ENCODE data around the gene ZBTB7B. TPM values are rescaled to one million over a fixed set of nuclear protein-coding genes. Genes with fewer than 3 reads are reported as not detected.

The ZBTB7B gene
- total and polyA plus RNA-seq, 9 of the 15 experiments (the other 6 are each of a cell fraction or from before 2014, with no cell fraction given): 0.04 to 46.5 (median 15.2) TPM

DNA sequence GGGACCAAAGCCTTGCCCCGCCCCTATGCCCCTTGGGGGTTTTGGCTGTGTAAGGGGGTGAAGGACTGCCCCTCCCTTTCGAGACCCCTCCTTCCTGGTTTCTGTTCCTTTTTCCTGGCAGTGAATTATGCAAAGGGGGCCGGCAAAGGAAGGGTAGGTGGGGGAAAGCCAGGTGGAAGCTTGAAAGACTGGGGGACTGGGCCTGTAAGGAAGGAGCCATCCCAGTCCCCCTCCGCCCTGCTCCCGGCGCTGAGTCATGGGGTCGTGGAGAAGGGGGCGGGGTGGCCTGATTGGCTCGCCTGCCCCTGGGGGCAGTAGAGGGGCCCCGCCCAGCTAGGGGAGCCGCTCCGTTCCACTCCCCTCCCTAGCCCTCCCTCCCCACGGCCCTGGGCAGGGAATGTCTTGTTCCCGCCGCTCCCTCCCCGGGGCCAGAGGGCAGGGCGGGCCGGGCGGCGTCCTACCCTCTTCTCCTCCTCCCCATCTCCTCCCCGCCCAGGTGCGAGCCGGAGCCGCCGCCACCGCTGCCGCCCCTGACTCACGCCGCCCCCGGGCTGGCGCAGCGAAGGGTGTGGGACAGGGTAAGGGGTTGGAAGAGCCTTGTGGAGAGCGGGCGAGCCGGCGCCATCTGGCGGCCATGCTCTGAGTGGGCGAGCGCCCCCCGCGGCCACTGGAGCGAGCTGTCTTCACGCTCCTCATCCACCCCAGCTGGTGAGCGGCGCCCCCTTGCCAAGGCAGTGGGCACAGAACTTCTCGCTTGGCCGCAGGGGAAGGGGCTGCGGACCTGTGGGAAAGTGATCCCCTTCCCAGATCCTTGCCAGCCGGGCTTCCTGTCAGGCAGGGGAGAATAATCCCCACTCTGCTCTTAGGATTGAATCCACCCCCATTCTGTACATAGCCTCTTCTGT lies 14.7 kb downstream of the ZBTB7B start (continued):
- TF ChIP-seq, protein P1, sequence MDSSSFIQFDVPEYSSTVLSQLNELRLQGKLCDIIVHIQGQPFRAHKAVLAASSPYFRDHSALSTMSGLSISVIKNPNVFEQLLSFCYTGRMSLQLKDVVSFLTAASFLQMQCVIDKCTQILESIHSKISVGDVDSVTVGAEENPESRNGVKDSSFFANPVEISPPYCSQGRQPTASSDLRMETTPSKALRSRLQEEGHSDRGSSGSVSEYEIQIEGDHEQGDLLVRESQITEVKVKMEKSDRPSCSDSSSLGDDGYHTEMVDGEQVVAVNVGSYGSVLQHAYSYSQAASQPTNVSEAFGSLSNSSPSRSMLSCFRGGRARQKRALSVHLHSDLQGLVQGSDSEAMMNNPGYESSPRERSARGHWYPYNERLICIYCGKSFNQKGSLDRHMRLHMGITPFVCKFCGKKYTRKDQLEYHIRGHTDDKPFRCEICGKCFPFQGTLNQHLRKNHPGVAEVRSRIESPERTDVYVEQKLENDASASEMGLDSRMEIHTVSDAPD (CRISPR knock-in tag; IDR thresholded peaks at IDR 0.05): no peak
- no peak for TF ChIP-seq SMAD1 (IDR thresholded peaks at IDR 0.05; ENCODE audit: low read depth, low read length, partially characterized antibody)
- TF ChIP-seq, protein P2, sequence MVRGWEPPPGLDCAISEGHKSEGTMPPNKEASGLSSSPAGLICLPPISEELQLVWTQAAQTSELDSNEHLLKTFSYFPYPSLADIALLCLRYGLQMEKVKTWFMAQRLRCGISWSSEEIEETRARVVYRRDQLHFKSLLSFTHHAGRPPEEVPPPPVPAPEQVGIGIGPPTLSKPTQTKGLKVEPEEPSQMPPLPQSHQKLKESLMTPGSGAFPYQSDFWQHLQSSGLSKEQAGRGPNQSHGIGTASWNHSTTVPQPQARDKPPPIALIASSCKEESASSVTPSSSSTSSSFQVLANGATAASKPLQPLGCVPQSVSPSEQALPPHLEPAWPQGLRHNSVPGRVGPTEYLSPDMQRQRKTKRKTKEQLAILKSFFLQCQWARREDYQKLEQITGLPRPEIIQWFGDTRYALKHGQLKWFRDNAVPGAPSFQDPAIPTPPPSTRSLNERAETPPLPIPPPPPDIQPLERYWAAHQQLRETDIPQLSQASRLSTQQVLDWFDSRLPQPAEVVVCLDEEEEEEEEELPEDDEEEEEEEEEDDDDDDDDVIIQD (CRISPR knock-in tag; IDR thresholded peaks at IDR 0.05): no peak
- TF ChIP-seq, protein P3, sequence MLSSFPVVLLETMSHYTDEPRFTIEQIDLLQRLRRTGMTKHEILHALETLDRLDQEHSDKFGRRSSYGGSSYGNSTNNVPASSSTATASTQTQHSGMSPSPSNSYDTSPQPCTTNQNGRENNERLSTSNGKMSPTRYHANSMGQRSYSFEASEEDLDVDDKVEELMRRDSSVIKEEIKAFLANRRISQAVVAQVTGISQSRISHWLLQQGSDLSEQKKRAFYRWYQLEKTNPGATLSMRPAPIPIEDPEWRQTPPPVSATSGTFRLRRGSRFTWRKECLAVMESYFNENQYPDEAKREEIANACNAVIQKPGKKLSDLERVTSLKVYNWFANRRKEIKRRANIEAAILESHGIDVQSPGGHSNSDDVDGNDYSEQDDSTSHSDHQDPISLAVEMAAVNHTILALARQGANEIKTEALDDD (IDR thresholded peaks at IDR 0.05): no peak
- TF ChIP-seq ZNF324 (CRISPR knock-in tag; IDR thresholded peaks at IDR 0.05): no peak
- no peak; the same call in 1 of the 2 replicates for TF ChIP-seq ELF1 (tag; IDR thresholded peaks at IDR 0.05)
- TF ChIP-seq, protein P4, sequence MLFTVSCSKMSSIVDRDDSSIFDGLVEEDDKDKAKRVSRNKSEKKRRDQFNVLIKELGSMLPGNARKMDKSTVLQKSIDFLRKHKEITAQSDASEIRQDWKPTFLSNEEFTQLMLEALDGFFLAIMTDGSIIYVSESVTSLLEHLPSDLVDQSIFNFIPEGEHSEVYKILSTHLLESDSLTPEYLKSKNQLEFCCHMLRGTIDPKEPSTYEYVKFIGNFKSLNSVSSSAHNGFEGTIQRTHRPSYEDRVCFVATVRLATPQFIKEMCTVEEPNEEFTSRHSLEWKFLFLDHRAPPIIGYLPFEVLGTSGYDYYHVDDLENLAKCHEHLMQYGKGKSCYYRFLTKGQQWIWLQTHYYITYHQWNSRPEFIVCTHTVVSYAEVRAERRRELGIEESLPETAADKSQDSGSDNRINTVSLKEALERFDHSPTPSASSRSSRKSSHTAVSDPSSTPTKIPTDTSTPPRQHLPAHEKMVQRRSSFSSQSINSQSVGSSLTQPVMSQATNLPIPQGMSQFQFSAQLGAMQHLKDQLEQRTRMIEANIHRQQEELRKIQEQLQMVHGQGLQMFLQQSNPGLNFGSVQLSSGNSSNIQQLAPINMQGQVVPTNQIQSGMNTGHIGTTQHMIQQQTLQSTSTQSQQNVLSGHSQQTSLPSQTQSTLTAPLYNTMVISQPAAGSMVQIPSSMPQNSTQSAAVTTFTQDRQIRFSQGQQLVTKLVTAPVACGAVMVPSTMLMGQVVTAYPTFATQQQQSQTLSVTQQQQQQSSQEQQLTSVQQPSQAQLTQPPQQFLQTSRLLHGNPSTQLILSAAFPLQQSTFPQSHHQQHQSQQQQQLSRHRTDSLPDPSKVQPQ (CRISPR knock-in tag; IDR thresholded peaks at IDR 0.05; ENCODE audit: borderline replicate concordance): no peak
- TF ChIP-seq NR3C1 (CRISPR knock-in tag; IDR thresholded peaks at IDR 0.05): no peak
- peak; percentile 55; the same call in 1 of the 2 replicates for TF ChIP-seq POLR2AphosphoS5 (IDR thresholded peaks at IDR 0.05; ENCODE audit: control insufficient read depth, insufficient read depth, low read depth, low read length)
- TF ChIP-seq, protein P5, sequence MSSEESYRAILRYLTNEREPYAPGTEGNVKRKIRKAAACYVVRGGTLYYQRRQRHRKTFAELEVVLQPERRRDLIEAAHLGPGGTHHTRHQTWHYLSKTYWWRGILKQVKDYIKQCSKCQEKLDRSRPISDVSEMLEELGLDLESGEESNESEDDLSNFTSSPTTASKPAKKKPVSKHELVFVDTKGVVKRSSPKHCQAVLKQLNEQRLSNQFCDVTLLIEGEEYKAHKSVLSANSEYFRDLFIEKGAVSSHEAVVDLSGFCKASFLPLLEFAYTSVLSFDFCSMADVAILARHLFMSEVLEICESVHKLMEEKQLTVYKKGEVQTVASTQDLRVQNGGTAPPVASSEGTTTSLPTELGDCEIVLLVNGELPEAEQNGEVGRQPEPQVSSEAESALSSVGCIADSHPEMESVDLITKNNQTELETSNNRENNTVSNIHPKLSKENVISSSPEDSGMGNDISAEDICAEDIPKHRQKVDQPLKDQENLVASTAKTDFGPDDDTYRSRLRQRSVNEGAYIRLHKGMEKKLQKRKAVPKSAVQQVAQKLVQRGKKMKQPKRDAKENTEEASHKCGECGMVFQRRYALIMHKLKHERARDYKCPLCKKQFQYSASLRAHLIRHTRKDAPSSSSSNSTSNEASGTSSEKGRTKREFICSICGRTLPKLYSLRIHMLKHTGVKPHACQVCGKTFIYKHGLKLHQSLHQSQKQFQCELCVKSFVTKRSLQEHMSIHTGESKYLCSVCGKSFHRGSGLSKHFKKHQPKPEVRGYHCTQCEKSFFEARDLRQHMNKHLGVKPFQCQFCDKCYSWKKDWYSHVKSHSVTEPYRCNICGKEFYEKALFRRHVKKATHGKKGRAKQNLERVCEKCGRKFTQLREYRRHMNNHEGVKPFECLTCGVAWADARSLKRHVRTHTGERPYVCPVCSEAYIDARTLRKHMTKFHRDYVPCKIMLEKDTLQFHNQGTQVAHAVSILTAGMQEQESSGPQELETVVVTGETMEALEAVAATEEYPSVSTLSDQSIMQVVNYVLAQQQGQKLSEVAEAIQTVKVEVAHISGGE (CRISPR knock-in tag; IDR thresholded peaks at IDR 0.05): no peak
- TF ChIP-seq MED1 (CRISPR knock-in tag; IDR thresholded peaks at IDR 0.05; ENCODE audit: borderline replicate concordance): no peak

All from K562 (cell line).